H1 (cell line): ENCODE data around the gene BTBD9. TPM values are rescaled to one million over a fixed set of nuclear protein-coding genes. Genes with fewer than 3 reads are reported as not detected.
A peak's percentile ranks its signal among the peaks of the same experiment; 100 is the strongest.

Experiments used
- CTCF ChIA-PET: fragments of 300-600 bp; sonication (Branson Sonifier 250); formaldehyde crosslinking; loops from one replicate; lab custom pipeline; 2021; ENCODE audit not compliant: partially characterized antibody; lab: Charles Lee
- POLR2A ChIA-PET: fragments of 300-600 bp; sonication (Branson Sonifier 250); formaldehyde crosslinking; loops from one replicate; lab custom pipeline; 2021; ENCODE audit warnings: inconsistent platforms; ENCODE audit not compliant: partially characterized antibody; lab: Charles Lee
- DNase-seq, 2 experiments: peaks; one replicate each; pipeline versions ENCODE4 v3.0.0 to v3.0.0-alpha.2; 2010 to 2022; ENCODE audit warnings: low spot score in 2 of 2, low read depth in 1 of 2, mixed read lengths in 1 of 2
- FAIRE-seq: peaks from 2 replicates; lab custom pipeline; 2011; peaks lifted over from hg19 to GRCh38; lab: Jason Lieb, UNC
- H2AFZ ChIP-seq: 2 replicates; pipeline ENCODE4 v1.8.1; 2012; ENCODE audit warnings: low read length, inconsistent platforms
- H2AK5ac ChIP-seq: 2 replicates; pipeline ENCODE4 v1.6.1; 2013; ENCODE audit warnings: low read depth, low read length
- H2BK120ac ChIP-seq: replicated peaks from 2 replicates; pipeline ENCODE3; 2013; ENCODE audit warnings: low read depth, low read length, inconsistent platforms
- H2BK12ac ChIP-seq: 2 replicates; pipeline ENCODE4 v1.6.1; 2013; ENCODE audit warnings: low read depth, low read length
- H2BK15ac ChIP-seq: 2 replicates; pipeline ENCODE4 v1.6.1; 2013; ENCODE audit warnings: low read length
- H2BK20ac ChIP-seq: 2 replicates; pipeline ENCODE4 v1.6.1; 2013; ENCODE audit warnings: low read length
- H2BK5ac ChIP-seq: 2 replicates; pipeline ENCODE4 v1.6.1; 2013; ENCODE audit warnings: low read depth, low read length
- H3K14ac ChIP-seq: 2 replicates; pipeline ENCODE4 v1.6.1; 2013; ENCODE audit warnings: inconsistent platforms; ENCODE audit not compliant: insufficient read length
- H3K18ac ChIP-seq: 2 replicates; pipeline ENCODE4 v1.6.1; 2013; ENCODE audit warnings: low read length; ENCODE audit errors: extremely low read depth
- H3K23ac ChIP-seq: 2 replicates; pipeline ENCODE4 v1.6.1; 2013; ENCODE audit warnings: inconsistent platforms; ENCODE audit not compliant: insufficient read length
- H3K23me2 ChIP-seq: 2 replicates; pipeline ENCODE4 v1.6.1; 2013; ENCODE audit warnings: low read depth, low read length
- H3K27ac ChIP-seq: 2 replicates; pipeline ENCODE4 v1.6.1; 2011; ENCODE audit warnings: low read depth, low read length, inconsistent platforms
- H3K27me3 ChIP-seq, 4 experiments: replicated peaks in 1 of 4; 1 replicate in 1 of 4; 2 replicates in 3 of 4; pipeline versions ENCODE4 v1.6.1 to v1.8.1; 2011 to 2013; ENCODE audit warnings: low read length in 3 of 4, mild to moderate bottlenecking in 3 of 4, inconsistent platforms in 2 of 4, mixed read lengths in 2 of 4, moderate library complexity in 1 of 4; ENCODE audit not compliant: control insufficient read depth in 3 of 4, insufficient read depth in 3 of 4; ENCODE audit errors: extremely low read depth in 1 of 4
- H3K36me3 ChIP-seq, 4 experiments: 2 replicates each; pipeline versions ENCODE4 v1.6.1 to v1.8.1; 2011 to 2013; ENCODE audit warnings: mild to moderate bottlenecking in 4 of 4, low read length in 3 of 4, moderate library complexity in 2 of 4, control low read depth in 1 of 4, inconsistent platforms in 1 of 4; ENCODE audit not compliant: insufficient read depth in 4 of 4, control insufficient read depth in 2 of 4
- H3K4ac ChIP-seq: replicated peaks from 2 replicates; pipeline ENCODE3; 2013; ENCODE audit warnings: low read length, low read depth, mixed read lengths, inconsistent platforms; ENCODE audit not compliant: insufficient read length
- H3K4me1 ChIP-seq, 4 experiments: replicated peaks in 1 of 4; 1 replicate in 1 of 4; 2 replicates in 3 of 4; pipeline versions ENCODE4 v1.6.1 to v1.8.1; 2011 to 2013; ENCODE audit warnings: low read length in 3 of 4, inconsistent platforms in 2 of 4, mixed read lengths in 1 of 4; ENCODE audit not compliant: insufficient read depth in 4 of 4, control insufficient read depth in 3 of 4
- H3K4me2 ChIP-seq, 2 experiments: 2 replicates each; pipeline versions ENCODE4 v1.6.1 to v1.8.1; 2011 to 2013; ENCODE audit warnings: low read depth in 2 of 2, low read length in 2 of 2, control low read depth in 1 of 2, inconsistent platforms in 1 of 2, mild to moderate bottlenecking in 1 of 2; ENCODE audit not compliant: insufficient read depth in 1 of 2
- H3K4me3 ChIP-seq, 4 experiments: fragments of 200-600, 300-600 bp in 1 of 4; sonication (generic), shearing (Covaris generic), sonication (Bioruptor Twin) in 1 of 4; 2 replicates each; pipeline versions ENCODE4 v1.5.1 to v1.8.1; 2011 to 2016; ENCODE audit warnings: low read length in 4 of 4, low read depth in 3 of 4, control low read depth in 2 of 4, inconsistent platforms in 2 of 4, mild to moderate bottlenecking in 2 of 4, mixed read lengths in 1 of 4, moderate library complexity in 1 of 4; ENCODE audit not compliant: insufficient read depth in 2 of 4; ENCODE audit errors: extremely low read depth in 1 of 4
- H3K56ac ChIP-seq: replicated peaks from 2 replicates; pipeline ENCODE3; 2013; ENCODE audit warnings: low read depth, mild to moderate bottlenecking, mixed read lengths, low read length, inconsistent platforms; ENCODE audit not compliant: insufficient read length
- H3K79me1 ChIP-seq: 2 replicates; pipeline ENCODE4 v1.6.1; 2013; ENCODE audit warnings: low read depth, low read length, control low read depth
- H3K79me2 ChIP-seq, 2 experiments: 2 replicates each; pipeline versions ENCODE4 v1.6.1 to v1.8.1; 2012 to 2013; ENCODE audit warnings: low read length in 2 of 2, mild to moderate bottlenecking in 2 of 2, inconsistent platforms in 1 of 2; ENCODE audit not compliant: insufficient read depth in 2 of 2, control insufficient read depth in 1 of 2
- H3K9ac ChIP-seq, 4 experiments: replicated peaks in 1 of 4; 1 replicate in 1 of 4; 2 replicates in 3 of 4; pipeline versions ENCODE4 v1.6.1 to v1.8.1; 2011 to 2013; ENCODE audit warnings: low read depth in 3 of 4, low read length in 3 of 4, control low read depth in 2 of 4, mild to moderate bottlenecking in 2 of 4, moderate library complexity in 2 of 4, inconsistent platforms in 1 of 4; ENCODE audit errors: extremely low read depth in 1 of 4
- H3K9me3 ChIP-seq, 2 experiments: 2 replicates each; pipeline versions ENCODE4 v1.6.1 to v1.8.1; 2012 to 2013; ENCODE audit warnings: mild to moderate bottlenecking in 2 of 2, moderate library complexity in 2 of 2, control low read depth in 1 of 2, inconsistent platforms in 1 of 2, low read depth in 1 of 2, low read length in 1 of 2, mixed read lengths in 1 of 2; ENCODE audit not compliant: insufficient read depth in 2 of 2
- H4K20me1 ChIP-seq, 2 experiments: replicated peaks in 1 of 2; 2 replicates each; pipeline versions ENCODE3 to v1.8.1; 2011 to 2013; ENCODE audit warnings: inconsistent platforms in 2 of 2, low read length in 2 of 2, mild to moderate bottlenecking in 1 of 2; ENCODE audit not compliant: insufficient read depth in 2 of 2, control insufficient read depth in 1 of 2
- H4K5ac ChIP-seq: 2 replicates; pipeline ENCODE4 v1.6.1; 2013; ENCODE audit warnings: low read length, low read depth, mixed read lengths, inconsistent platforms; ENCODE audit not compliant: insufficient read length
- H4K8ac ChIP-seq: 2 replicates; pipeline ENCODE4 v1.8.0; 2013; ENCODE audit warnings: mild to moderate bottlenecking, moderate library complexity, low read length, inconsistent platforms; ENCODE audit not compliant: insufficient read depth; ENCODE audit errors: extremely low read depth
- H4K91ac ChIP-seq: replicated peaks from 2 replicates; pipeline ENCODE3; 2013; ENCODE audit warnings: low read length, mixed read lengths, inconsistent platforms; ENCODE audit not compliant: insufficient read length
- CHD1 ChIP-seq: IDR thresholded peaks from 2 replicates; pipeline ENCODE4 v1.6.1; 2012; ENCODE audit warnings: low read depth, low read length, improper control_type of control experiment
- HDAC2 ChIP-seq, 2 experiments: fragments of 300-600 bp in 1 of 2; sonication (generic) in 1 of 2; IDR thresholded peaks; 2 replicates each; pipeline ENCODE4 v1.6.1; 2011 to 2012; ENCODE audit warnings: low read depth in 2 of 2, low read length in 2 of 2, mild to moderate bottlenecking in 2 of 2, moderate library complexity in 2 of 2, borderline replicate concordance in 1 of 2, inconsistent platforms in 1 of 2
- RAD21 ChIP-seq, 2 experiments: IDR thresholded peaks in 1 of 2; conservative IDR thresholded peaks in 1 of 2; 2 replicates each; pipeline ENCODE4 v1.6.1; 2011; ENCODE audit warnings: low read depth in 2 of 2, low read length in 2 of 2, improper control_type of control experiment in 1 of 2, inconsistent platforms in 1 of 2, mild to moderate bottlenecking in 1 of 2, moderate library complexity in 1 of 2
- WGBS, 2 experiments: shearing (Covaris generic) in 1 of 2; methylation state at CpG; one replicate each; pipeline versions ENCODE4 v1.1.6 to v1.1.7; 2013 to 2015; ENCODE audit warnings: low lambda C conversion rate in 2 of 2, mixed read lengths in 2 of 2, inconsistent platforms in 1 of 2, low coverage in 1 of 2, missing lambda C conversion rate in 1 of 2; ENCODE audit not compliant: insufficient replicate concordance in 2 of 2, insufficient coverage in 1 of 2, insufficient read length in 1 of 2; ENCODE audit errors: extremely low coverage in 1 of 2, missing lambda C conversion rate in 1 of 2; 5-methylcytosine and 5-hydroxymethylcytosine counted together
- polyA plus RNA-seq, 7 experiments: library from polyadenylated mRNA; depleted of rRNA in 3 of 7; stranded (reverse) in 5 of 7; unstranded in 2 of 7; fragments of >200 nt in 5 of 7; fragments of 200-250 nt in 2 of 7; gene quantifications; 1 replicate in 5 of 7; 2 replicates in 1 of 7; 4 replicates in 1 of 7; pipeline versions ENCODE4 v1.2.1 to v1.2.3, GENCODE V29; 2011 to 2013; ENCODE audit warnings: missing spikeins in 2 of 7, mixed read lengths in 2 of 7
- total RNA-seq: library from RNA; stranded (reverse); fragmentation: NEBNext Ultra II Directional; extraction: Animal tissue kit (Norgen Biotek cat#: 25700); gene quantifications from 2 replicates; pipeline ENCODE4 v1.2.1, GENCODE V29; 2021

The BTBD9 gene
- total and polyA plus RNA-seq, 2 of the 8 experiments (the other 6 are each of a cell fraction or from before 2014, with no cell fraction given): 0.92 to 4.1 TPM

GRCh38 chr6:38169977-38170526 lies 469.7 kb downstream of the BTBD9 start:
- Histone ChIP-seq H3K23me2 (no peaks in the 10 kb centered on the region), H3K23ac (no peak overlapping the region), H2BK20ac (no peak overlapping the region), H2BK120ac (no peak overlapping the region), H4K91ac (peak overlapping the region; percentile 11), H3K27me3 (no peaks in the 10 kb centered on the region), H2BK5ac (no peak overlapping the region), H3K79me2 (no peaks in the 10 kb centered on the region), H3K36me3 (no peaks in the 10 kb centered on the region), H3K4me1 (peaks cover 0 to 30% (median 9%) of the 10 kb centered on the region in 4 experiments; a peak in 6 of 7 replicates), H3K79me1 (no peaks in the 10 kb centered on the region), H2AFZ (no peak overlapping the region), H4K20me1 (no peaks in the 10 kb centered on the region), H3K56ac (no peak overlapping the region), H4K5ac (no peak overlapping the region), H2AK5ac (peak overlapping the region; percentile 34; the same call in 1 of the 2 replicates), H3K9ac (no peak overlapping the region), H3K4ac (no peak overlapping the region), H2BK15ac (no peak overlapping the region), H3K4me2 (no peak overlapping the region), H2BK12ac (peak overlapping the region; percentile 84; the same call in 1 of the 2 replicates), H4K8ac (no peak overlapping the region), H3K14ac (no peak overlapping the region), H3K18ac (no peak overlapping the region), H3K4me3 (no peak overlapping the region), H3K9me3 (no peaks in the 10 kb centered on the region), H3K27ac (no peak overlapping the region)
- WGBS, 2 experiments: 77% methylated on average over 19 of the region's 19 CpGs; no CpG with 5 or more reads in 1 of the 2 experiments
- FAIRE-seq (no peak), DNase-seq (no peak)
- POLR2A ChIA-PET: no interaction called here
- TF ChIP-seq RAD21 (IDR thresholded peaks at IDR 0.05 in 1 of 2, conservative IDR thresholded peaks at IDR 0.05 in 1 of 2; ENCODE audit: low read depth in 2 of 2, low read length in 2 of 2) (peak; percentile 16 to 29; a peak in 3 of 4 replicates), CHD1 (no peak), HDAC2 (IDR thresholded peaks at IDR 0.05; ENCODE audit: borderline replicate concordance in 1 of 2, low read depth in 2 of 2, low read length in 2 of 2) (no peak)
- CTCF ChIA-PET: interaction anchor here (1.2 to 3.0 kb wide), 5 partner anchors 8 to 29 kb away, joined by 3 to 12 read pairs (median 3); no protein-coding TSS in a partner anchor
